HCT116 (cell line): ENCODE results near the gene LRR1.
A peak's percentile ranks its signal among the peaks of the same experiment; 100 is the strongest.

Source experiments
- ATF3 ChIP-seq: IDR thresholded peaks from 2 replicates; pipeline ENCODE4 v1.6.1; 2012
- CBX3 ChIP-seq: IDR thresholded peaks from 2 replicates; pipeline ENCODE4 v1.6.1; 2012; ENCODE audit warnings: low read depth
- CEBPB ChIP-seq: IDR thresholded peaks from 2 replicates; pipeline ENCODE4 v1.6.1; 2012; ENCODE audit warnings: low read depth
- CTCF ChIP-seq, 3 experiments: fragments of 200-600 bp in 1 of 3; sonication (generic) in 1 of 3; IDR thresholded peaks in 2 of 3; conservative IDR thresholded peaks in 1 of 3; 2 replicates each; pipeline ENCODE4 v1.5.1; 2012 to 2017; ENCODE audit warnings: low read depth in 2 of 3, low read length in 2 of 3, antibody characterized with exemption in 1 of 3, borderline replicate concordance in 1 of 3, control low read depth in 1 of 3, mild to moderate bottlenecking in 1 of 3, mixed read lengths in 1 of 3, mixed run types in 1 of 3, moderate library complexity in 1 of 3; ENCODE audit not compliant: insufficient read depth in 1 of 3
- ELF1 ChIP-seq: IDR thresholded peaks from 2 replicates; pipeline ENCODE4 v1.6.1; 2012; ENCODE audit warnings: low read depth, borderline replicate concordance
- EZH2 ChIP-seq: fragments of 200-600 bp; sonication (generic); IDR thresholded peaks from 2 replicates; pipeline ENCODE4 v1.6.1; 2017; ENCODE audit warnings: antibody characterized with exemption, mixed run types
- FOSL1 ChIP-seq: IDR thresholded peaks from 2 replicates; pipeline ENCODE4 v1.6.1; 2012; ENCODE audit warnings: low read depth
- MAX ChIP-seq: IDR thresholded peaks from 2 replicates; pipeline ENCODE4 v1.6.1; 2012
- POLR2A ChIP-seq: IDR thresholded peaks from 2 replicates; pipeline ENCODE4 v1.7.0; 2011; ENCODE audit warnings: borderline replicate concordance; ENCODE audit not compliant: insufficient read depth, insufficient read length; ENCODE audit errors: extremely low read depth
- POLR2AphosphoS5 ChIP-seq: IDR thresholded peaks from 2 replicates; pipeline ENCODE4 v1.6.1; 2011; ENCODE audit warnings: mild to moderate bottlenecking, low read depth, low read length, moderate library complexity
- REST ChIP-seq: IDR thresholded peaks from 2 replicates; pipeline ENCODE4 v1.6.1; 2012; ENCODE audit warnings: low read depth
- SIN3A ChIP-seq: IDR thresholded peaks from 2 replicates; pipeline ENCODE4 v1.6.1; 2012; ENCODE audit warnings: low read depth
- YY1 ChIP-seq: IDR thresholded peaks from 2 replicates; pipeline ENCODE4 v1.6.1; 2011; ENCODE audit warnings: low read length, low read depth, moderate library complexity, mild to moderate bottlenecking; ENCODE audit not compliant: insufficient replicate concordance; ENCODE audit errors: extremely low read depth
- ZNF274 ChIP-seq: fragments of 200-500 bp; sonication (Bioruptor generic); IDR thresholded peaks from 2 replicates; pipeline ENCODE4 v1.6.1; 2014; ENCODE audit warnings: mild to moderate bottlenecking, low read depth, low read length, inconsistent platforms

- TF ChIP-seq EZH2, result no peak
- peak; percentile 10 for TF ChIP-seq POLR2A
- no peak for TF ChIP-seq CTCF (IDR thresholded peaks at IDR 0.05 in 2 of 3, conservative IDR thresholded peaks at IDR 0.05 in 1 of 3; ENCODE audit: borderline replicate concordance in 1 of 3, insufficient read depth in 1 of 3, low read depth in 2 of 3, low read length in 2 of 3)
- no peak for TF ChIP-seq ATF3
- TF ChIP-seq MAX, result no peak
- peak; percentile 72 for TF ChIP-seq POLR2AphosphoS5
- no peak for TF ChIP-seq REST
- TF ChIP-seq YY1, result no peak
- TF ChIP-seq ZNF274, result no peak
- TF ChIP-seq CBX3, result no peak
- no peak for TF ChIP-seq SIN3A
- TF ChIP-seq CEBPB, result no peak
- TF ChIP-seq FOSL1, result no peak
- no peak for TF ChIP-seq ELF1
These were observed 16.4 kb upstream of the LRR1 start for GRCh38 chr14:49582113-49582977.
